Peyer's patch (tissue), 4 donors: ENCODE data around the gene EFNB3.

ENCODE experiments used
- CTCF ChIP-seq, 6 experiments: fragments of 450-650 bp in 4 of 6; fragments of 200-600 bp in 2 of 6; sonication (generic) in 1 of 6; IDR thresholded peaks; one replicate each; pipeline ENCODE4 v1.5.1; 2017 to 2019; ENCODE audit warnings: antibody characterized with exemption in 6 of 6, mild to moderate bottlenecking in 3 of 6, moderate library complexity in 1 of 6
- POLR2A ChIP-seq, 2 donors: fragments of 450-650 bp; IDR thresholded peaks; one replicate each; pipeline ENCODE4 v1.5.1; 2017; ENCODE audit warnings: antibody characterized with exemption in 2 of 2, mild to moderate bottlenecking in 2 of 2, moderate library complexity in 2 of 2

GRCh38 chr17:7707858-7708750 is 3.1 kb downstream of the EFNB3 start:
- TF ChIP-seq CTCF (IDR thresholded peaks at IDR 0.05), result no peak
- no peak for TF ChIP-seq POLR2A (IDR thresholded peaks at IDR 0.05)
